PC-9 (cell line): ENCODE measurements around the gene TTLL5. TPM values are rescaled to one million over a fixed set of nuclear protein-coding genes. Genes with fewer than 3 reads are reported as not detected.

Experiments used
- BruUV-seq: library from RNA; stranded (reverse); fragments of 400-500 nt; replicated peaks from 2 replicates; lab custom pipeline; 2021; lab: Mats Ljungman, UMichigan
- CTCF ChIA-PET: fragments of 300-600 bp; sonication (Branson Sonifier 250); formaldehyde crosslinking; loops from one replicate; lab custom pipeline; 2022; ENCODE audit warnings: antibody characterized with exemption; lab: Charles Lee
- POLR2A ChIA-PET: fragments of 300-600 bp; sonication (Branson Sonifier 250); formaldehyde crosslinking; loops from one replicate; lab custom pipeline; 2022; ENCODE audit warnings: antibody characterized with exemption; ENCODE audit not compliant: unreplicated experiment; lab: Charles Lee
- DNase-seq, 2 experiments: peaks; one replicate each; pipeline versions ENCODE4 v3.0.0 to v3.0.0-alpha.2; 2015 to 2022; ENCODE audit warnings: mixed read lengths in 1 of 2
- H2AFZ ChIP-seq: fragments of 200-600 bp; sonication (generic); 2 replicates; pipeline ENCODE4 v1.8.1; 2017; ENCODE audit warnings: antibody characterized with exemption
- H3F3A ChIP-seq: fragments of 200-600 bp; sonication (generic); 2 replicates; pipeline ENCODE4 v1.8.1; 2017; ENCODE audit warnings: antibody characterized with exemption, mild to moderate bottlenecking, low read depth; ENCODE audit not compliant: insufficient read depth
- H3K27ac ChIP-seq: fragments of 200-600 bp; sonication (generic); 2 replicates; pipeline ENCODE4 v1.6.1; 2016; ENCODE audit warnings: mixed run types
- H3K27me3 ChIP-seq: fragments of 200-600 bp; sonication (generic); 2 replicates; pipeline ENCODE4 v1.6.1; 2016; ENCODE audit warnings: low read depth, mixed run types; ENCODE audit not compliant: insufficient read depth
- H3K36me3 ChIP-seq: fragments of 200-600 bp; sonication (generic); 2 replicates; pipeline ENCODE4 v1.6.1; 2016; ENCODE audit warnings: low read depth, mixed run types
- H3K4me1 ChIP-seq: fragments of 200-600 bp; sonication (generic); replicated peaks from 2 replicates; pipeline ENCODE4 v1.6.1; 2016; ENCODE audit warnings: mixed run types; ENCODE audit not compliant: insufficient read depth
- H3K4me2 ChIP-seq: fragments of 200-600 bp; sonication (generic); 2 replicates; pipeline ENCODE4 v1.6.1; 2017; ENCODE audit warnings: mixed run types
- H3K4me3 ChIP-seq: fragments of 200-600 bp; sonication (generic); 2 replicates; pipeline ENCODE4 v1.6.1; 2016; ENCODE audit warnings: mixed run types
- H3K79me2 ChIP-seq: fragments of 200-600 bp; sonication (generic); 2 replicates; pipeline ENCODE4 v1.6.1; 2017; ENCODE audit warnings: low read depth, mixed run types
- H3K9me2 ChIP-seq: fragments of 200-600 bp; sonication (generic); 2 replicates; pipeline ENCODE4 v1.8.1; 2017; ENCODE audit warnings: mild to moderate bottlenecking; ENCODE audit not compliant: insufficient read depth
- H3K9me3 ChIP-seq: fragments of 200-600 bp; sonication (generic); 2 replicates; pipeline ENCODE4 v1.8.1; 2016; ENCODE audit warnings: low read depth; ENCODE audit not compliant: insufficient read depth
- H4K20me1 ChIP-seq: fragments of 200-600 bp; sonication (generic); 2 replicates; pipeline ENCODE4 v1.8.1; 2017; ENCODE audit not compliant: insufficient read depth
- EZH2 ChIP-seq: fragments of 200-600 bp; sonication (generic); IDR thresholded peaks from 2 replicates; pipeline ENCODE4 v1.8.0; 2017; ENCODE audit warnings: antibody characterized with exemption, low read depth
- intact Hi-C: fragments of 100-400 bp; cut with micrococcal nuclease; formaldehyde crosslinking; loops from one replicate; pipeline ENCODE4 v1.10.0; 2022; ENCODE audit not compliant: unreplicated experiment
- total RNA-seq: library from RNA; stranded (reverse); gene quantifications from 2 replicates; pipeline ENCODE4 v1.2.3, GENCODE V29; 2021
- TF ChIP-seq, protein P1 (sequence below): fragments of 200-600 bp; sonication (generic); conservative IDR thresholded peaks from 2 replicates; pipeline ENCODE4 v1.6.1; 2017; ENCODE audit warnings: mixed run types, antibody characterized with exemption, mild to moderate bottlenecking, moderate library complexity

The TTLL5 gene
- total RNA-seq, 1 experiment from 2014 or later = 75.3 TPM

DNA sequence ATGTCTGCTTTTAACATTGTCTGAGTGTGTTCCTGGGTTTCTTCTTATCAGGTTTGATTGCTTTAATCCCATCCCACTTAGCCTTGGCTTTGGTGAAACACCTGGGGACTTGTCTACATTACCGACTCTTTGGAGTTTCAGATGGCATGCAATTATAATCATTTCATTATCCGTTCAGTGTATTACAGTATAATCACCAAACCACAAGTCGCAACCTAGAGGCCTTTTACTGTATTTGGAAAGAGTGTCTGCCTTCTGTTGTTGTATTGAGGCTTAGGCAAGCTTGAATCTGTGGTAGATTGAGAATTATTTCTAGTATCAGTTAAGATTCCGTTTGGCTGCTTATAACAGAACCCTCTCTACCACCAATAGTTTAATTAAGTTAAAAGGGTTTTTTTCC lies 216.8 kb downstream of the TTLL5 start:
- H3K4me1 ChIP-seq = peaks cover 26% of the 10 kb centered on the region
- H3K4me2 ChIP-seq = no peak overlapping the region
- no peak overlapping the region for H3K27ac ChIP-seq
- no peaks in the 10 kb centered on the region for H3K9me3 ChIP-seq
- TF ChIP-seq, protein P1, sequence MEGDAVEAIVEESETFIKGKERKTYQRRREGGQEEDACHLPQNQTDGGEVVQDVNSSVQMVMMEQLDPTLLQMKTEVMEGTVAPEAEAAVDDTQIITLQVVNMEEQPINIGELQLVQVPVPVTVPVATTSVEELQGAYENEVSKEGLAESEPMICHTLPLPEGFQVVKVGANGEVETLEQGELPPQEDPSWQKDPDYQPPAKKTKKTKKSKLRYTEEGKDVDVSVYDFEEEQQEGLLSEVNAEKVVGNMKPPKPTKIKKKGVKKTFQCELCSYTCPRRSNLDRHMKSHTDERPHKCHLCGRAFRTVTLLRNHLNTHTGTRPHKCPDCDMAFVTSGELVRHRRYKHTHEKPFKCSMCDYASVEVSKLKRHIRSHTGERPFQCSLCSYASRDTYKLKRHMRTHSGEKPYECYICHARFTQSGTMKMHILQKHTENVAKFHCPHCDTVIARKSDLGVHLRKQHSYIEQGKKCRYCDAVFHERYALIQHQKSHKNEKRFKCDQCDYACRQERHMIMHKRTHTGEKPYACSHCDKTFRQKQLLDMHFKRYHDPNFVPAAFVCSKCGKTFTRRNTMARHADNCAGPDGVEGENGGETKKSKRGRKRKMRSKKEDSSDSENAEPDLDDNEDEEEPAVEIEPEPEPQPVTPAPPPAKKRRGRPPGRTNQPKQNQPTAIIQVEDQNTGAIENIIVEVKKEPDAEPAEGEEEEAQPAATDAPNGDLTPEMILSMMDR = no peak
- no peak for TF ChIP-seq EZH2
- no peaks in the 10 kb centered on the region for H3K79me2 ChIP-seq
- BruUV-seq = no TSS peak
- peaks cover 13% of the 10 kb centered on the region for H3F3A ChIP-seq
- no peak for DNase-seq
- no peaks in the 10 kb centered on the region for H3K27me3 ChIP-seq
- H2AFZ ChIP-seq = no peak overlapping the region
- ChIA-PET POLR2A (no interaction called here), CTCF (no interaction called here)
- intact Hi-C loops = no loop called here
- H3K36me3 ChIP-seq = no peaks in the 10 kb centered on the region
- H3K4me3 ChIP-seq = no peak overlapping the region
- H4K20me1 ChIP-seq = no peaks in the 10 kb centered on the region
- no peaks in the 10 kb centered on the region for H3K9me2 ChIP-seq

DNA sequence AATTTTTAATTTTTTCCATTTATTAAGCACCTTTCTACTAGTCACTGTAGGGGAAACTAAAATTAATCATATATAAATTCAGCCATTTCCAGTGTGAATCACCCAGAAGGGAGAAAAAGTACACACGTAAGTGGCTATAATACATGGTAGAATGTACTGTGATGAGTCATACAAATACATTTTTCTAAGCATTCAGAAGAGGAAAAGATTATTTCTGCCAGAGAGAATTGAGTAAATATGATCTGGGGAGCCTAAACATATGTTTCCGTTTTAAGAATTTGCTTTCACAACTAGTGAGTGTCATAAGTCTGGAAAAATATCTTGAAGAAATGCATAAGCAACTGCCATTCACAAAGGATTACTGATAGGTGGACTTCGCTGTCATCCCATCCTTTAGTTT lies 218.0 kb downstream of the TTLL5 start:
- peaks cover 30% of the 10 kb centered on the region for H3K4me1 ChIP-seq
- intact Hi-C loops = no loop called here
- H3K4me2 ChIP-seq = peak overlapping the region; percentile 18
- ChIA-PET POLR2A (no interaction called here), CTCF (no interaction called here)
- H3F3A ChIP-seq = peaks cover 15% of the 10 kb centered on the region
- H4K20me1 ChIP-seq = no peaks in the 10 kb centered on the region
- no peak overlapping the region for H3K4me3 ChIP-seq
- H3K27ac ChIP-seq = peak overlapping the region; percentile 77
- no peaks in the 10 kb centered on the region for H3K9me3 ChIP-seq
- DNase-seq = peak in 1 of 2 experiments; percentile 96
- no TSS peak for BruUV-seq
- H3K27me3 ChIP-seq = no peaks in the 10 kb centered on the region
- H2AFZ ChIP-seq = no peak overlapping the region
- TF ChIP-seq, protein P1 = no peak
- no peak for TF ChIP-seq EZH2
- H3K36me3 ChIP-seq = no peaks in the 10 kb centered on the region
- H3K79me2 ChIP-seq = no peaks in the 10 kb centered on the region
- no peaks in the 10 kb centered on the region for H3K9me2 ChIP-seq

DNA sequence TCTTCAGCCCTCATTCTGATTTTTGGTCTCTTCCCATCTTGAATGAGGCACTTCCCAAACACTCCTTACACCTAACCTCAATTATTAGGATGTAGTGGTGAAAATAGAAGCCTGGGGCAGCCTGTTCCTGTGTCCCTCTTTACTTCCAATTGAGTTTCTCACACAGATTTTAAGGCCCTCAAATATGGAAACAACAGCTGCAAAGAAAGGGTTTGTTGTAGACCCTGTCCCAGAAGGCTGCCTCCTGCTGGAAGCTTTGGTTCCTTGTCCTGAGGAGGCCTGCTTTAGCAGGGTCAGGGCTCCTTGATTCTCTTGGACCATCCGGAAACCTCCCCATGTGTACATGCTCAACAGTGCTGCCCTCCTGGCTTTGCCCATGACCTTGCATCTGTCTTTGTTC lies 219.5 kb downstream of the TTLL5 start:
- no peaks in the 10 kb centered on the region for H3K9me3 ChIP-seq
- peaks cover 39% of the 10 kb centered on the region for H3K4me1 ChIP-seq
- CTCF ChIA-PET = interaction anchor here (1.3 kb wide), 1 partner anchor 11 kb away, joined by 3 read pairs; no protein-coding TSS in a partner anchor
- TF ChIP-seq EZH2 = no peak
- TF ChIP-seq, protein P1 = no peak
- H4K20me1 ChIP-seq = no peaks in the 10 kb centered on the region
- no peak overlapping the region for H2AFZ ChIP-seq
- H3K27me3 ChIP-seq = no peaks in the 10 kb centered on the region
- no peaks in the 10 kb centered on the region for H3K9me2 ChIP-seq
- H3K4me2 ChIP-seq = no peak overlapping the region
- no peaks in the 10 kb centered on the region for H3K36me3 ChIP-seq
- POLR2A ChIA-PET = no interaction called here
- no TSS peak for BruUV-seq
- H3K27ac ChIP-seq = no peak overlapping the region
- no peaks in the 10 kb centered on the region for H3K79me2 ChIP-seq
- H3F3A ChIP-seq = peaks cover 20% of the 10 kb centered on the region
- H3K4me3 ChIP-seq = no peak overlapping the region
- intact Hi-C loops = no loop called here
- DNase-seq = no peak
